Sigmoid colon (tissue), 7 donors: ENCODE results near the gene SLC19A1. TPM values are rescaled to one million over a fixed set of nuclear protein-coding genes. Genes with fewer than 3 reads are reported as not detected.

Experiments used
- DNase-seq: peaks from one replicate; pipeline ENCODE4 v3.0.0-alpha.2; 2019
- H3K27ac ChIP-seq, 4 donors: fragments of 200-600 bp; sonication (generic); one replicate each; pipeline ENCODE4 v1.5.1; 2016 to 2019; ENCODE audit warnings: mild to moderate bottlenecking in 1 of 4
- H3K27me3 ChIP-seq, 3 donors: fragments of 200-600 bp; sonication (generic); one replicate each; pipeline ENCODE4 v1.5.1; 2019; ENCODE audit warnings: mild to moderate bottlenecking in 1 of 3
- H3K36me3 ChIP-seq, 4 donors: fragments of 200-600 bp; sonication (generic); one replicate each; pipeline ENCODE4 v1.5.1; 2016 to 2019
- H3K4me1 ChIP-seq, 4 donors: fragments of 200-600 bp; sonication (generic); one replicate each; pipeline ENCODE4 v1.5.1; 2017 to 2019
- H3K4me3 ChIP-seq, 4 donors: fragments of 200-600 bp; sonication (generic); one replicate each; pipeline ENCODE4 v1.5.1; 2017 to 2019; ENCODE audit warnings: mild to moderate bottlenecking in 2 of 4, moderate library complexity in 1 of 4
- H3K9me3 ChIP-seq, 4 donors: fragments of 200-600 bp in 3 of 4; sonication (generic) in 3 of 4; one replicate each; pipeline versions ENCODE4 v1.5.1 to v1.6.1; 2013 to 2019
- CTCF ChIP-seq, 4 experiments: fragments of 450-650 bp in 3 of 4; fragments of 200-600 bp in 1 of 4; IDR thresholded peaks; one replicate each; pipeline ENCODE4 v1.5.1; 2016 to 2019; ENCODE audit warnings: antibody characterized with exemption in 4 of 4, mild to moderate bottlenecking in 3 of 4, moderate library complexity in 2 of 4
- EP300 ChIP-seq, 4 donors: sonication (generic); formaldehyde crosslinking; IDR thresholded peaks; one replicate each; pipeline ENCODE4 v1.6.1; 2017; ENCODE audit warnings: antibody characterized with exemption in 4 of 4
- POLR2A ChIP-seq, 2 donors: fragments of 450-650 bp; IDR thresholded peaks; one replicate each; pipeline ENCODE4 v1.6.1; 2016; ENCODE audit warnings: antibody characterized with exemption in 2 of 2, mild to moderate bottlenecking in 2 of 2, moderate library complexity in 2 of 2
- POLR2AphosphoS5 ChIP-seq, 4 donors: sonication (generic); formaldehyde crosslinking; IDR thresholded peaks; one replicate each; pipeline ENCODE4 v1.6.1; 2017; ENCODE audit warnings: antibody characterized with exemption in 4 of 4
- WGBS, 2 donors: extraction: QIAGEN DNeasy Blood & Tissue Kit; methylation state at CpG; one replicate each; pipeline ENCODE4 v1.1.7; 2013; 5-methylcytosine and 5-hydroxymethylcytosine counted together
- intact Hi-C: fragments of 100-400 bp; cut with DNase I; formaldehyde crosslinking; loops from one replicate; pipeline ENCODE4 v1.15.1; 2023
- polyA plus RNA-seq, 3 donors: library from polyadenylated mRNA; stranded (reverse); fragments of 200-250 nt; gene quantifications; one replicate each; pipeline ENCODE4 v1.2.3, GENCODE V29; 2013
- total RNA-seq, 4 donors: library from RNA; depleted of rRNA; stranded (reverse); fragments of >200 nt; gene quantifications; one replicate each; pipeline ENCODE4 v1.1.0, GENCODE V29; 2016
- donor health status: healthy with polysubstance abuse.
- donor health status: Bipolar disorder and iron deficiency.
- donor health status: healthy.

SLC19A1 gene
- total and polyA plus RNA-seq, 7 donors: 1.8 to 10.7 (median 2.5) TPM

DNA sequence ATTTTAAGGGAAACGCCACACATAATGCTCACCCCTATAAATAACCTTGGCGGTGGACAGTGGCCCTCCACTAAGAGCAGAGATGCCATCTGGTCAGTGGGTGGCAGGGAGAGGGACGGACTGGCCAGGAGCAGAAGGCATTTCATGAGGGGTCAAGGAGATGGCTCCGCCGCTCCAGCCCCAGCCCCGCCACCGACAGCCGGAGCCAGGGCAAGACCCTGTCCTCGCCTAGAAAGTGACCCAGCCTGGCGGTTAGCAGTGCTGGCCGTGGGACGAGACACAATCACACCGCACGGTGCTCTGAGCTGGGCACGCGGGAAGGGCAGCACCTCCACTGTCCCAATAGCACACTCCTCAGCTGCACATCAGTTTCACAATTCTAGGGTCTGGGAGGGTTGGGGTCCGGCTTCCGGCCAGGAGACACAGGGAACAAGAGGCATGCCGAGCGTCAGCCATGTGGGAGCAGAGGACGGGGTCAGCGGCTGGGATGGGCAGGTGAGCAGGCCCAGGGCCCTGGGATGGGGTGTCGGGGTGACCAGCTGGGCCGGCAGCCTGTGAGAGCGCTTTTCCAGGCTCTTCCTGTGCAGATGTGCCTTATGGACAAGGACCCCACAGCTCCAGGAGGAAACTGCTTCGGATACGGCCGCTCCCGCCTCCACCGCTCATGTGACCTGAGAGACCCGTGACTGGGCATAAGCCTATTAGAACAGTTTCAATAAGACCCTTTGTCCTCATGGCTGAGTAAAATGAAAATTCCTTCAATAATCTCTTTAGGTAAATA is 5.7 kb downstream of the SLC19A1 start:
- no peak overlapping the region for H3K4me3 ChIP-seq
- H3K36me3 ChIP-seq: peaks cover 0 to 2% (median 0%) of the 10 kb centered on the region in 4 donors
- no peak overlapping the region for H3K27ac ChIP-seq
- peak; percentile 60 for DNase-seq
- H3K9me3 ChIP-seq: no peaks in the 10 kb centered on the region
- H3K4me1 ChIP-seq: peaks cover 0 to 5% (median 5%) of the 10 kb centered on the region in 4 donors
- TF ChIP-seq CTCF (IDR thresholded peaks at IDR 0.05): no peak
- WGBS, 2 donors: 90 to 91% methylated on average over 31 of the region's 31 CpGs
- H3K27me3 ChIP-seq: no peaks in the 10 kb centered on the region
- intact Hi-C loops: no loop called here

- TF ChIP-seq CTCF (IDR thresholded peaks at IDR 0.05) (no peak), POLR2A (IDR thresholded peaks at IDR 0.05) (no peak), POLR2AphosphoS5 (IDR thresholded peaks at IDR 0.05) (no peak), EP300 (IDR thresholded peaks at IDR 0.05) (no peak)
- 72 to 88% methylated on average over 34 of the region's 34 CpGs for WGBS, 2 donors
- H3K4me1 ChIP-seq: no peaks in the 10 kb centered on the region
These were observed 6.7 kb downstream of the SLC19A1 start for GRCh38 chr21:45535341-45536081.

GRCh38 chr21:45534636-45535331 is 7.5 kb downstream of the SLC19A1 start:
- 38 to 68% methylated on average over 28 of the region's 28 CpGs for WGBS, 2 donors
- no peaks in the 10 kb centered on the region for H3K4me1 ChIP-seq
- DNase-seq: peak; percentile 63

More at GRCh38 chr21:45535341-45536081, 6.7 kb downstream of the SLC19A1 start:
- Histone ChIP-seq H3K4me3 (no peak overlapping the region), H3K9me3 (no peaks in the 10 kb centered on the region), H3K36me3 (peaks cover 0 to 6% (median 0%) of the 10 kb centered on the region in 4 donors), H3K27me3 (no peaks in the 10 kb centered on the region), H3K27ac (no peak overlapping the region)
- peak; percentile 65 for DNase-seq
- intact Hi-C loops: no loop called here

More at GRCh38 chr21:45534636-45535331, 7.5 kb downstream of the SLC19A1 start:
- no peak overlapping the region for H3K27ac ChIP-seq
- no peaks in the 10 kb centered on the region for H3K27me3 ChIP-seq
- intact Hi-C loops: no loop called here
- TF ChIP-seq EP300 (IDR thresholded peaks at IDR 0.05): no peak
- no peak for TF ChIP-seq POLR2A (IDR thresholded peaks at IDR 0.05)
- no peak for TF ChIP-seq POLR2AphosphoS5 (IDR thresholded peaks at IDR 0.05)
- TF ChIP-seq CTCF (IDR thresholded peaks at IDR 0.05): no peak
- H3K9me3 ChIP-seq: no peaks in the 10 kb centered on the region
- H3K36me3 ChIP-seq: peaks cover 0 to 6% (median 0%) of the 10 kb centered on the region in 4 donors
- H3K4me3 ChIP-seq: no peak overlapping the region
